Fibroblast of the aortic adventitia (primary cell): ENCODE results near the gene IZUMO4. TPM values are rescaled to one million over a fixed set of nuclear protein-coding genes. Genes with fewer than 3 reads are reported as not detected.

Experiments
- DNase-seq: peaks from one replicate; pipeline ENCODE4 v3.0.0-alpha.2; 2010; ENCODE audit warnings: low read depth
- H3K4me3 ChIP-seq: 2 replicates; pipeline ENCODE4 v1.5.1; 2011; ENCODE audit warnings: low read depth, mild to moderate bottlenecking, control low read depth, low read length, moderate library complexity
- CTCF ChIP-seq: IDR thresholded peaks from 2 replicates; pipeline ENCODE4 v1.5.1; 2011; ENCODE audit warnings: mild to moderate bottlenecking, low read length, control low read depth, inconsistent platforms; ENCODE audit not compliant: insufficient read depth
- total RNA-seq: library from RNA; depleted of rRNA; stranded (reverse); fragments of >200 nt; gene quantifications from 2 replicates; pipeline ENCODE4 v1.2.3, GENCODE V29; 2012; ENCODE audit warnings: low replicate concordance

Gene IZUMO4
- total RNA-seq, 1 donor: 1.4 TPM

DNA sequence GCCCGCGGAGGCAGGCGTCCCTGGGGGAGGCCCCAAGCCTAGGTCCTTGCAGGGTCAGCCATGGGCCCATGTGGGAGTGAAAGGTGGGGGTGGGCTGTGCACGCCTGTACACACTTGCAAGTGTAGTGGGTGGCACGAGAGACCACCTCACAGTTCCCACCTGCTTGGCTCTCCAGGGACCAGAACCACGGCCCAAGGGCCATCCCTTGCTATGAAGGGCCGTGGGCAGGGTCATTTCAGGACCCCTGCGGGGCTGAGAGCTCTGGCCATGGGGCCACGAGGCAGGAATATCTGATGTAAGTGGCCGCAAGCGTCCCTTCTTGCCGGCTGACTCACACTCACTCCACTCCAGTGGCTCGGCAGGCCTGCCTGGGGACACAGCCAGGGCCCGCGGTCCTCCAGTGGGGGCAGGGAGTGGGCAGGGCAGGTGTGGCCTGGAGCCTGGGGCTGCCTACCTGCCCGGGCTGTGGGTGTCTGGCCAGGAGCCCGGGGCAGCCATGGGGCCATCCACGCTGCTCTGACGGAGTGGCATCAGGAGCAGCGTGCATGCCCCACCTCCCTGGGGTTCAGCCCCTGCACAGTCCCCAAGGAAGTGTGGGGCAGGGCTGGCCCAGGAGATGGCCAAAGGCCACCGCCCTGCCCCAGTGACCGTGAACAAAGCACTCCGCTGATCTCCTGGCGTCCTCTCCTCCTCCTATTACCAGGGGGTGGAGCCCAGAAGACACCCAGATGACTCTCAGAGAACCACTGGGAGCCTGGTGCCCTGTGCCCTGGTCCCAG, 37.1 kb upstream of the IZUMO4 start:
- no peak for TF ChIP-seq CTCF
- H3K4me3 ChIP-seq: no peak overlapping the region
- DNase-seq: peak; percentile 88

DNA sequence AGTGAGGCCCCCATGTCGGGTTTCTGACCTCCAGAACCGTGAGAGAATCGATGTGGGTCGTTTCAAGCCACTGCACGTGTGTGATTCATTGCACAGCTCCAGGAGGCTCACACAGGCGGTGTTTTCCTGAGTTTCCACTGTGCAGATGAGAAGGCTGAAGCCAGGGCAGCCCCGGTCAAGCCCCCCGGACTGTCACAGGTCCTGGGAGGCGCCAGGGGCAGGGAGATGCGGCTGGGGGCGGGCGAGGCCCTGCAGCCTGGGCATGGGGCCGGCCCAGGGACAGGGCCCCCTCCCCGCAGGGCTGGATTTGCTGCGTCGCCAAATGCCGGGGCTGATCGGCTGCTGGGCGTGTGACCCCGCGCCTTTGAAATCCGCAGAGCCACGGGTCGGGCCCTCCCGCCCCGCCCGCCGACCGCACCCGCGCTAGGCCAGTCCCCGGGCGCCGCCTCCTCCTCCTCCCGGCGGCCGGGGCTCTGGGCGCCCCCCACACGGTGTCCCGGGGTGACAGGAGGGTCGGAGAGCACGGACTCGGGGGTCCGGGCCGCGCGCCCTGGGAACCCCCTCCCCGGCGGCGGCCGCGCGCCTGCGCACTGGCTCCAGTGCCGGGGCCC, 35.7 kb upstream of the IZUMO4 start:
- H3K4me3 ChIP-seq: peak overlapping the region; percentile 59
- TF ChIP-seq CTCF: no peak
- peak; percentile 79 for DNase-seq

- DNase-seq: peak; percentile 96
- peak overlapping the region; percentile 73 for H3K4me3 ChIP-seq
- TF ChIP-seq CTCF: no peak
Measured at GRCh38 chr19:2061495-2062388, 35.0 kb upstream of the IZUMO4 start.

GRCh38 chr19:2062389-2062729, 34.4 kb upstream of the IZUMO4 start:
- DNase-seq: no peak
- peak overlapping the region; percentile 73 for H3K4me3 ChIP-seq

DNA sequence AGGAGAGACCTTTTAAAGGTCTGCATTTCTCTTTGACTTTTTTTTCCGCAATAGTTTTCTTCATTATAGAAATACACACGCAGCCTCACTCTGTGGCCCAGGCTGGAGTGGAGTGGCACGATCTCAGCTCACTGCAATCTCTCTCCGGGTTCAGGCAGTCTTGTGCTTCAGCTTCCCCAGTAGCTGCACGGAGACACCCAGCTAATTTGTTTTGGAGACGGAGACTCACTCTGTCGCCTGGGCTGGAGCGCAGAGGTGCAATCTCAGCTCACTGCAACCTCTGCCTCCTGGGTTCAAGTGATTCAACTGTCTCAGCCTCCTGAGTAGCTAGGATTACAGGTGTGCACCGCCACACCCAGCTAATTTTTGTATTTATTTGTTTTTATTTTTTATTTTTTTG, 33.9 kb upstream of the IZUMO4 start:
- no peak for DNase-seq
- TF ChIP-seq CTCF: no peak
- no peak overlapping the region for H3K4me3 ChIP-seq

More at GRCh38 chr19:2062389-2062729, 34.4 kb upstream of the IZUMO4 start:
- no peak for TF ChIP-seq CTCF

DNA sequence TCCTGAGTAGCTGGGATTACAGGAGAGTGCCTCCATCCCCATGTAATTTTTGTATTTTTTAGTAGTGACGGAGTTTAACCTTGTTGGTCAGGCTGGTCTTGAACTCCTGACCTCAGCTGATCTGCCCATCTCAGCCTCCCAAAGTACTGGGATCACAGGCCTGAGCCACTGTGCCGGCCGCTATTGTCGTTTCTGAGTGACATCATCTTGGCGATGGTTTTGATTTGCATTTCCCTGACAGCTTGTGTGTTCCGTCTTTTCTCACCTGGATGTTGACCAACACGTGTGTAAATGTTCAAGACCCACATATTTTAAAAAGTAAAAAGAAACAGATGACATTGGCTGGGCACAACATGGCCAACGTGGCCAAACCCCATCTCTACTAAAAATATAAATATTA, 32.9 kb upstream of the IZUMO4 start:
- no peak for DNase-seq
- TF ChIP-seq CTCF: no peak
- H3K4me3 ChIP-seq: no peak overlapping the region
